ENCODE measurements around the gene MVK.

MVK gene

DNA sequence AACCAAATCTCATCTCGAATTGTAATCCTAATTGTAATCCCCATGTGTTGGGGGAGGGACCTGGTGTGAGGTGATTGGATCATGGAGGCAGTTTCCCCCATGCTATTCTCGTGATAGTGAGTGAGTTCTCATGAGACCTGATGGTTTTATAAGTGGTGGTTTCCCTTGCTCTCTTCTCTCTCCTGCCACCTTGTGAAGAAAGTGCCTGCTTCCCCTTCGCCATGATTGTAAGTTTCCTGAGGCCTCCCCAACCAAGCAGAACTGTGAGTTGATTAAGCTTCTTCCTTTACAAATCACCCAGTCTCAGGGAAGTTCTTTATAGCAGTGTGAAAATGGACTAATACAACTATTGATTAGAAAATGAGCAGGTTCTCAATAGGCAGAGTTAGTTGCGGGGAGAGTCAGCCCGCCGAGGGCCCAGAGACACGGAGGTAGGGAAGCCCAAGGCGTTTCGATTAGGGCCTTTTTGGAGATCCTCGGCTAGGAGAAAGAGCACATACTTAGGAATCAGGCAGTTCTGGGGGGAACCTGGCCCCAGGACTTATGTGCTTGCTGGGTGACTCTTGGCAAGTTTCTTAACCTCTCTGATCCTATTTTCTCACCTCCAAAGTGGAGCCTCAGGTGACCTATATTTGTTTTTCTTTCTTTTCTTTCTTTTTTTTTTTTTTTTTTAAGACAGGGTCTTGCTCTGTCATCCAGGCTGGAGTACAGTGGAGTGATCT lies 65.7 kb downstream of the MVK start:
- in situ Hi-C loops (cut with MboI; ENCODE audit: low pct_unique_long_range_greater_than_20kb, low sequenced_read_pairs) = no loop called here

DNA sequence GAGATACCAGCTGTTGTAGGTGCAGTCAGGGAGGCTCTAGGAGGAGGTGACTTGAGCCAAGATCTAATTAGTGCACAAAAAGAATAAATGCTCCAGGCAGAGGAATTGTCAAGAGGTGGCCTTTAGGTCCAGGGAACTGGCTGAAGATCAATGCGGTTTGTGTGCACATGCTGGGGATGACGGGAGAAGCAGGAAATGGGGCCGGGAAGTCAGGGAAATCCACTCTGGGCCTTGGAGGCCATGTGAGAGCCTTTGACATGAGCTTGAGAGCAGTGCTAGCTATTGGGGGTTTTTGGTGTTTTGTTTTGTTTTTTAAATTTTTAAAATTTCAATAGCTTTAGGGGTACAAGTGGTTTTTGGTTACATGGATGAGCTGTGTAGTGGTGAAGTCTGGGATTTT lies 67.4 kb downstream of the MVK start:
- in situ Hi-C loops (cut with MboI; ENCODE audit: low pct_unique_long_range_greater_than_20kb, low sequenced_read_pairs) = no loop called here
- DNase-seq = no peak

More for the DNA sequence above, 65.7 kb downstream of the MVK start:
- peak; percentile 16 for DNase-seq

DNA sequence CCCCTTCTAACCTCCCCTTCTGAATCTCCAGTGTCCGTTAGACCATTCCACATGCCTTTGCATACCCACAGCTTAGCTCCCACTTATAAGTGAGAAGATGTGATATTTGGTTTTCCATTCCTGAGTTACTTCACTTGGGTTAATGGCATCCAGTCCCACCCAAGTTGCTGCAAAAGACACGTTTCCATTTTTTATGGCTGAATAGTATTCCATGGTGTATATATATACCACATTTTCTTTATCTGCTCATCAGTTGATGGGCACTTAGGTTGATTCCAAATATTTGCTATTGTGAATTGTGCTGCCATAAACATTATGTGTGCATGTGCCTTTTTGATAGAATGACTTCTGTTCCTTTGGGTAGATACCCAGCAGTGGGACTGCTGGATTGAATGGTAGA lies 67.8 kb downstream of the MVK start:
- in situ Hi-C loops (cut with MboI; ENCODE audit: low pct_unique_long_range_greater_than_20kb, low sequenced_read_pairs) = no loop called here
- no peak for DNase-seq

DNA sequence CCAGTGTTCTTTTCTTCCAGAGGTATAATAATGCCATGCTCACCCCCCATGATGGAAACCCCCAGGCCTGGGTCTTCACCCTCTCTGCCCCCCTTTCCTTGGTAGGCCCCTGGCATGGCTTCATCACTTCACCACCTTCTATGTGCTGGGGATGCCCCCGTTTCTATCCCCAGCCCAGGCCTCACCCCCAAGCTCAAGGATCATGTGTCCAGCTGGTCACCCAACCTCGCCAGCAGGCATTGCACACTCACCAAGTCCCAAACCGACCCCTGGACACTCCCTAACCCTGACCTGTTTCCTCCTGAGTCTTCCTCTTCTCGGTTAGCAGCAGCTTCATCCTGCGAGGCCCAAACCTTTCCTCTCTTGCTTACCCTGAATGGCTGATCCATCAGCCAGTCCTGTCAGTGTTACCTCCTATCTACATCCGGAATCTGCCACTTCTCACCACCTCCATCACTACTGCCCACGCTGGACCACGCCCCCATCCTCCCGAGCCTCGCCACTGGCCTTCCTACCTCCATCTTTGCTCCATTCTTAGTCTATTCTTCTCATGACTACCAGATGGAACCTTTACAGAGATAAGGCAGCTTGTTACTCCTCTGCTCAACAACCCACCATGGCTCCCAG lies 69.0 kb downstream of the MVK start:
- in situ Hi-C loops (cut with MboI; ENCODE audit: low pct_unique_long_range_greater_than_20kb, low sequenced_read_pairs) = no loop called here
- DNase-seq = peak; percentile 35

DNA sequence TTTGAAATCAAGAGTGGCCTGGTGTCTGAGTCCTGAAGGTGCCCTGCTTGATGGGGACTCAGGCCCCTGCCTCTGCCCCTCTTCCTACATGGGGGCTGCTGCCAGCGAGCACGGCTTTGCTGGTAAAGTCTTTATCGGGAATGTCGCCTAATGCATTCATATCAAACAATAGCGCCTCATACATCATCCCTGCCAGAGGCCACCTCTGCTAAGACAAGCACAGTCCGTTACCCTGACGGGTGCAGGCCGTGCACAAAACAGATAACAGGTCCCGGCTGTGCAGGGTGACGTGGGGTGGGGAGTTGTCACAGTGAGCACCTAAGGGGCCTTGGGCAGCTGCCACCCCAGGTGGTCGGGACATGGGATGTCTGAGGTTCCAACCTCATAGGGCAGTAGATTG lies 71.6 kb downstream of the MVK start:
- in situ Hi-C loops (cut with MboI; ENCODE audit: low pct_unique_long_range_greater_than_20kb, low sequenced_read_pairs) = no loop called here
- no peak for DNase-seq

DNA sequence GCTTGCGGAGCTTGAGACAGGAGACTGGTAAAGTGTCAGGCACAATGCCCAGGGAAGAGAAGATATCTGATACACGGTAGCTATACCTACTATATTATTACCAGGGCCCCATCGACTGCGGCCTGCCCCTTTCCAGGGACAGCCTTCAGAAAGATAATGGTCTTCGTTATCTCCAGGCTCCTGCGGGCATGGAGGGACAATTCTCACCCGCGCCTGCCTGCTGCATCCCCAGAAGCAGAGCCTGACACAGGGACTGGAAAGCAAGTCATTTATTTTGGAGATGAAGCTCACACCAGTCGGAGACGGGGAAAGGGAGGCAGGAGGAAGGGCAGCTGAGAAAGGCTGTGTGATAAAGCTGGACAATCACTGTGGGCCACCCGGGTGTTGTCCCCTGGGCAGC lies 72.1 kb downstream of the MVK start:
- no peak for DNase-seq
- in situ Hi-C loops (cut with MboI; ENCODE audit: low pct_unique_long_range_greater_than_20kb, low sequenced_read_pairs) = no loop called here
